Measurements from ENCODE around the gene RHEBL1. TPM values are rescaled to one million over a fixed set of nuclear protein-coding genes. Genes with fewer than 3 reads are reported as not detected.

Gene RHEBL1
- total and polyA plus RNA-seq, 2 of the 8 experiments (the other 6 are each of a cell fraction or from before 2014, with no cell fraction given), result 7.5 to 9.4 TPM

- TF ChIP-seq ATF3 (IDR thresholded peaks at IDR 0.05; ENCODE audit: insufficient read depth, low read depth, low read length), result peak; percentile 63; the same call in 1 of the 2 replicates
- no peak for TF ChIP-seq TAF1 (IDR thresholded peaks at IDR 0.05; ENCODE audit: low read depth, low read length)
- TF ChIP-seq SIRT6 (IDR thresholded peaks at IDR 0.05; ENCODE audit: low read length), result no peak
- peak; percentile 83; the same call in 1 of the 2 replicates for TF ChIP-seq E2F6 (IDR thresholded peaks at IDR 0.05)
- TF ChIP-seq ASH2L (IDR thresholded peaks at IDR 0.05; ENCODE audit: low read length), result peak; percentile 89
- TF ChIP-seq HDAC2 (IDR thresholded peaks at IDR 0.05; ENCODE audit: borderline replicate concordance in 1 of 2, low read depth in 2 of 2, low read length in 2 of 2), result peak in 1 of 2 experiments; percentile 93; a peak in 2 of 4 replicates
- TF ChIP-seq CTBP2 (IDR thresholded peaks at IDR 0.05; ENCODE audit: borderline replicate concordance, insufficient read depth, insufficient read length, low read length), result peak; percentile 80
- TF ChIP-seq SP1 (IDR thresholded peaks at IDR 0.05; ENCODE audit: low read depth, low read length), result no peak
- no peak; the same call in 1 of the 2 replicates for TF ChIP-seq EGR1 (IDR thresholded peaks at IDR 0.05; ENCODE audit: borderline replicate concordance, low read depth, low read length)
- TF ChIP-seq POU5F1 (IDR thresholded peaks at IDR 0.05; ENCODE audit: low read depth, low read length), result no peak
- TF ChIP-seq EZH2 (IDR thresholded peaks at IDR 0.05; ENCODE audit: low read depth, low read length, severe bottlenecking), result no peak
- no peak for TF ChIP-seq YY1 (IDR thresholded peaks at IDR 0.05; ENCODE audit: low read depth, low read length)
- TF ChIP-seq SIN3A (conservative IDR thresholded peaks at IDR 0.05 in 1 of 2, IDR thresholded peaks at IDR 0.05 in 1 of 2; ENCODE audit: low read depth in 1 of 2, low read length in 2 of 2), result peak in 1 of 2 experiments; percentile 74; a peak in 2 of 4 replicates
- TF ChIP-seq CHD1 (IDR thresholded peaks at IDR 0.05; ENCODE audit: low read depth, low read length), result no peak
- no peak for TF ChIP-seq GABPA (IDR thresholded peaks at IDR 0.05; ENCODE audit: borderline replicate concordance, insufficient read depth, low read length)
- TF ChIP-seq NANOG (IDR thresholded peaks at IDR 0.05; ENCODE audit: insufficient read depth, low read depth, low read length, poor library complexity, severe bottlenecking), result peak; percentile 74
- no peak for TF ChIP-seq HDAC6 (IDR thresholded peaks at IDR 0.05; ENCODE audit: low read depth, low read length)
- TF ChIP-seq BACH1 (IDR thresholded peaks at IDR 0.05; ENCODE audit: low read length), result peak; percentile 41; the same call in 1 of the 2 replicates
- TF ChIP-seq KDM5A (IDR thresholded peaks at IDR 0.05; ENCODE audit: low read length), result no peak
- peak; percentile 73 for TF ChIP-seq MAX (IDR thresholded peaks at IDR 0.05)
- peak; percentile 99 for TF ChIP-seq KDM4A (IDR thresholded peaks at IDR 0.05; ENCODE audit: low read depth, low read length, severe bottlenecking)
Measured at GRCh38 chr12:49069507-49070346, at the start of gene RHEBL1 (continued).

Measured in H1 (cell line).